HG02981 (cell line): ENCODE data around the gene PDE4B.
"Not testable (repeated sequence)": the region's sequence is repeated elsewhere in the genome, so short reads cannot be mapped to it uniquely, and the experiment has no call there.

Experiments
- ATAC-seq: cut with Tn5 transposase; IDR thresholded peaks from one replicate; pipeline ENCODE4 v1.9.1; 2021; ENCODE audit warnings: mild to moderate bottlenecking, moderate library complexity; ENCODE audit not compliant: unreplicated experiment

PDE4B gene

GRCh38 chr1:65949230-65949626 is 156.5 kb downstream of the PDE4B start:
- no peak for ATAC-seq

GRCh38 chr1:65949933-65950332 is 157.2 kb downstream of the PDE4B start:
- no peak for ATAC-seq

- no peak for ATAC-seq
Observed at GRCh38 chr1:65952696-65953095, 160.0 kb downstream of the PDE4B start.

GRCh38 chr1:65953170-65953569 is 160.5 kb downstream of the PDE4B start:
- no peak for ATAC-seq

GRCh38 chr1:65955071-65955470 is 162.4 kb downstream of the PDE4B start:
- ATAC-seq, result no peak

- ATAC-seq, result no peak
Observed at GRCh38 chr1:65955503-65955902, 162.8 kb downstream of the PDE4B start.

- peak; percentile 59 for ATAC-seq
Observed at GRCh38 chr1:65958561-65959350, 166.1 kb downstream of the PDE4B start.

GRCh38 chr1:65959896-65960567 is 167.3 kb downstream of the PDE4B start:
- no peak for ATAC-seq

- ATAC-seq, result no peak
Observed at GRCh38 chr1:65963156-65963888, 170.6 kb downstream of the PDE4B start.

- no peak for ATAC-seq
Observed at GRCh38 chr1:65964123-65964522, 171.4 kb downstream of the PDE4B start.

GRCh38 chr1:65965112-65965996 is 172.7 kb downstream of the PDE4B start:
- no peak for ATAC-seq

- not testable (repeated sequence) for ATAC-seq
Observed at GRCh38 chr1:65967492-65967891, 174.8 kb downstream of the PDE4B start.

- no peak for ATAC-seq
Observed at GRCh38 chr1:65971547-65971946, 178.9 kb downstream of the PDE4B start.

- no peak for ATAC-seq
Observed at GRCh38 chr1:65975708-65976107, 183.0 kb downstream of the PDE4B start.

- ATAC-seq, result no peak
Observed at GRCh38 chr1:65979136-65980044, 186.7 kb downstream of the PDE4B start.

GRCh38 chr1:65980237-65980636 is 187.5 kb downstream of the PDE4B start:
- no peak for ATAC-seq

- ATAC-seq, result no peak
Observed at GRCh38 chr1:65983500-65983899, 190.8 kb downstream of the PDE4B start.

GRCh38 chr1:65985393-65986066 is 192.8 kb downstream of the PDE4B start:
- ATAC-seq, result no peak

- ATAC-seq, result no peak
Observed at GRCh38 chr1:65986146-65986545, 193.5 kb downstream of the PDE4B start.
